ENCODE measurements around the gene JAG1.
A peak's percentile ranks its signal among the peaks of the same experiment; 100 is the strongest.
"Not testable (repeated sequence)": the region's sequence is repeated elsewhere in the genome, so short reads cannot be mapped to it uniquely, and the experiment has no call there.

The JAG1 gene

DNA sequence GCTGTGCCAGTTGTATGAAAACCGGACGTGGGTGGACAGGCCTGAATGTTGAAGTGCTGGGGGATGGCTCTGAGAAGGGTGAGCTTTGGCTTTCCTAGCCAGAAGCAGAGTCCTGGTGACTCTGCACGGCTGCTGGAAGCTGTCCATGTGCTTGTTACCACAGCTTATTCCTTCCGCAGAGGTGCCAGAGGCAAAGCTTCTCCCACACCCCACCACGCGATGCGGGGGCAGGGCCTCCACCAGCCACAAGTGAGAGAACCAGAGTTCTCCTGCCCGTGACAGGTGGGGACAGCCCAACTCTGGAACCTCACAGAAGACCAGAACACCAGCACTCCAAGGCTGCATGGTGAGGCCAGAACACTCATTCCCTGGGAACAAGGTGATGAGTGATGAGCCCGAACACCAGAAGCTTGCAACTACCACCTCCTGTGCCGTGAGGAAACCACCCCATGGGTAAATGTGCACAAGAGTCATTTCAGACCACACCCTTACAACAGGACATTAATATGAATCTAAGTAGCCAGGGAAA lies 36.7 kb downstream of the JAG1 start:
- no peak for DNase-seq (ENCODE audit: low read depth)

DNA sequence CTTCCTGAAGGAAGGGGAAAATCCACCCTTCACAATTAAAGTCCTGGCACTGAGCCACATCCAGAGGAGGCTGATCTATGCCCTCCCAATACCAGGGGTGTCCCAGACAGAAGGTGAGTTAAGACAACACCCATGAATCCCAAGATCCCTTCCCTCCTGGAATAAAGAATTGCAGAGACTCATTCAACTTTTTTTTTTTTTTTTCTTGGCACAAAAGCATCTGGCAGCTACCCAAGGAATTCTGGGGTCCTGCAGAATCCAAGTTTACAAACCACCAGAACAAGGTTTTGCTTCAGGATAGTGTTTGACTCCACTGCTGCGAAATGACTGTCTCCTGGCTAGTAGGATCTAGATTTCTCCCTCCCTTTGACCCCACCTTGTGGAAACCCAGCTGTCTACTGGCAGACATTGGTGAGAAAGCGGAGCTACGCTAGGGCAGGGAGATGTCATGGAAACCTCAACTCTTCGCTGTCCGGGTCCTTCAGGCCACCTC lies 37.4 kb downstream of the JAG1 start:
- no peak for DNase-seq (ENCODE audit: low read depth)

DNA sequence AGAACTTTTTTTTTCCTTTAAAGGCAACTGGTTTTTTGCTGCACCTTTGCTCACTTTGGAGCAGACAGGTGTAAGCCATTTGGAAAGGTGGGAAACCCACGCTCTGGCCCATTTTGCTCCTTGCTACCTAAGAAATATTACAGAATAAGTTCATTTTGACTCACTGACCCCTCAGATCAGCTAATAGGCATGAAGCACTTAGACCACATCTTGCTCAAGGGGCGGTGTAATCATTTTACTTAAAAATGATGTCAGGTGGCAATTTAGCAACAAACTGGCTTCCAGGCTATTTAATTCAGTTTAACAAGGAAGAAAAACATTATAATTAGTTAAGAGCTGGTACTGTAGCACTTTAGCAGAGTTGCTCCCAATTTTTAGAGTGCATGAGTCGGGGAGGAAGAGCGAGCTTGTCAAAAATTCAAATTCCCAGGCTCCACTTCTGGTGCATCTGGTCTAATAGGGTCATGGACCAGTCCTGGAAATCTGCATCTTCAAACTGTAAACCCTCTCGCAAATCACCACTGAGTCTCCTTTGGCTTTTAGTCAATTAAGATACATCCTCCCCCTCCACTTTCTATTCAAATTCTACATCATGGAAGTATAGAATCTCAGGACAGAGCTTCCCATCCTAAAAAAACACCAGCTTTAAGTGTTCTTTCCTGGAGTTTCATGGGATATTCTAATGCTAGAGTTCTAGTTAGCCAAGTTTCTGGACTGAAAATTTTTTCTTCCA lies 38.2 kb downstream of the JAG1 start:
- DNase-seq (ENCODE audit: low read depth) = no peak

DNA sequence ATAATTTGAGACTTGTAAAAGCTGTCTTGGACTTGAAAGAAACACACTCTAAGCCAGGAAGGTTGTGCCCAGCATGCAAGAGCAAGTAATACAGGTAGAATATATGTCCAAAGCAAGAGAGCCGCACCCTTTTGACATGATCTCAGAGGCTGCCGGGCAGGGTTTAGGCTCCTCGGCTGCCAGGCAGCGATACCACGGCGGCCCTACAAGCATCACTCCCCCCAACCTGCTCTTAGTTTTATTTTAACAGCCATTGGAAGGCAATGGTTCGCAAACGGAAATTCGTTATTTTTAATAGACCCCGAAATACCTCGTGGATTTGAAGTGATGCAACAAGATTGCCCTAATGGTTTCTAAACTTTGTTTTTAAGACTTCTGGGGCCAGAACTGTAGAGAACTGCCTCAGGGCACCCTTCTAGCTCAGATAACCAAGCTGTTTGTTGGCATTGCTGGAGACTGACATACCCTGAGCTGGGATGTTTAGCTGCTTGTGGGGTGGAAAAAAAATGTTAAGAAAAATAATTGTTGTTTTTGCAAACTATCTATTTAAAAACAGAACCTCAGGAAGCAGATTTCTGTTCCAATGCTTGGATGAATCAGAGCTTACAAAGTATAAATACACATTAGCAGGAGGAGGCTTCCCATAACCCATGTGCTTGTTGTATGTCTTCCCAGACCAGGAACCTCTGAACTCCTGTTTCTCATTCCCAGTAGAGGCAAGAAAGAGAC lies 39.0 kb downstream of the JAG1 start:
- no peak for DNase-seq (ENCODE audit: low read depth)

DNA sequence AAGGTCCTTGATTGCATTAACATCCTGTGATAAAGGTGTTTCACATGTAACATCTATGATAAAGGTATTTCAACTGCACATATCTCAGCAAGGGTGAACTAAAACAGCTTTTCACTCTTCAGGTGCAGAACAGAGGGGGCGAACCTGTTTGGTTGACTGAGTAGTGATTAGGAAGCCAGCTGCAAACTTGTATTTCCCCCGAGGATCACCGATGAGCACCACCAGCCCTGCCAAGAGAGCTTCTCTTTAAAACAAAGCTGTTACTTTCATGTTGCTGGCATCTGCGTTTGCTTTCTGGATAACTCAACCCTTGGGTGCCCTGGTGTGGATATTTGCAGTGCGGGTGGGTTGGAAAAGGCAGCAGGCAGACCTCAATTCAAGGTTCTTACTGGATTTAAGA lies 39.6 kb downstream of the JAG1 start:
- DNase-seq (ENCODE audit: low read depth) = no peak

DNA sequence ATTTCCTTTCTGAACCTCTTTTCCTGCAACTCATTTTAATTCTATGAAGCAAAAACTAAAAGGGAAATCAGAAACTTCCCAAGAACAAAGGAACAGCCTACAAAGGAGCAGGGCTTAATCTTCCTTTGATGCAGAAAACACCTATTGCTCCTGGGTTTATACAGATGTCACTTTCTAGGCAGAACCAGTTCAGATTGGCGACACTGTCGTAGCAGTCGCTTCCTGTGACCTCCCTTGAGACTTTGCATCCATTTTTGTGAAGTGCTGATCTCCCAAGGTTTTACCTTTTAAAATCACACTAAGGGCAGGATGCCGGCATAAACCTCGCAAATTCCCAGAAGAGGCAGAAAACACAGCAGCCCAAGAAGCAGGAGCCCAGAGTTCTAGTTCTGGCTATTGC lies 40.1 kb downstream of the JAG1 start:
- no peak for DNase-seq (ENCODE audit: low read depth)

DNA sequence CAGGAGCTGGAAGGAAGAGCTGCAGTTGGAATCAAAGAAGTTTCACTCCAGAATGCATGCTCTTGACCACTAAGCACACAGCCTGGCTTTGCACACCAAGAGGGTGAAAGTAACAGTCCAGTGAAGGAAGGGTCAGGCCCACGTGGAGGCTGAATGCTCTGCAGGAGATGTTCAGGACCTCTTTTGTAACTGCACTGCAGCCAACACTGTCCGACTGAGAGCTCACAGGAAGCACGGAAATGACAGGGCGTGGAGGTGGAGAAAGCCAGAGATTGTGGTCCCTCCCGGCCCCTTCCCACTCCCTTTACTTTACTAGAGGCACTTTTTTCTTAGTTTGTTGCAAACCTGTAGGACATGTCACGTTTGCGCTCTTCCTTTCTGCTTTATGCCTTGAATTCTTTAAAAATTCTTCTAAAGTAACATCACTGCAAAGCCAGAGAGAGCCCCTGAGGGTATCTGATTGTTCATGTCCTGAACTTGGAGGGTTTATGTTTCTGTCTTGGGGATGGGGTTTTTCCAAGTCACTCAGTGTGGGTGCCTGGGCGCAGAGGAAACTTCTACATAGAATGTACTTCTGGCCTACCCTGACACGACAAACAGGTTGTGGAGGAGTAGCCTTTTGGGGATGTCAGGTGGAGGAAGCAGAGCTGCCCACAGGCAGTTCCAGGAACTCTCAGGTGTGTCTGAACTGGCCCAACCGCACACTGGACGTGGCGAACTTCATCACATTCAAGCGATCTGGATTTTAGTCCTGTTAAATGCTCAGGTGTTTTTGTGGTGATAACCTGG lies 40.9 kb downstream of the JAG1 start:
- no peak for DNase-seq (ENCODE audit: low read depth)

DNA sequence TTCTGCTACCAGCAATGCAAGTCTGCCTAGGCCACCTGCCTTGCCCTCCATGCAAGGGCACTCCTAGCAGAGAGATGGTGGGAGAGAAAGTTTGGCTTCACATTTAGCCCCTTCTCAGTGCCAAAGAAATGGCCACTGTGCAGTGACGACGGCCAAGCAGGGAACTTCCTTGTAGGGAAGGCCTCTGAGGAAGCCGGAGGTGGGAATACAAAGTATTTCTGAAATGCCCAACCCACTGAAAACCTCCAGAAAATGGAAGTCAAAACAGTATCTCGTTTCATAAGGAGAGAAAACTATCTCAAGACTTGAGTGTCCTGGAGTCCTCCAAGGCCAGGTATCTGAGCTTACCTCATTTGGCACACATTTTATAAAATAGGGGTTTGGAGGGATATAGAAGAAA lies 42.7 kb downstream of the JAG1 start:
- no peak for DNase-seq (ENCODE audit: low read depth)

DNA sequence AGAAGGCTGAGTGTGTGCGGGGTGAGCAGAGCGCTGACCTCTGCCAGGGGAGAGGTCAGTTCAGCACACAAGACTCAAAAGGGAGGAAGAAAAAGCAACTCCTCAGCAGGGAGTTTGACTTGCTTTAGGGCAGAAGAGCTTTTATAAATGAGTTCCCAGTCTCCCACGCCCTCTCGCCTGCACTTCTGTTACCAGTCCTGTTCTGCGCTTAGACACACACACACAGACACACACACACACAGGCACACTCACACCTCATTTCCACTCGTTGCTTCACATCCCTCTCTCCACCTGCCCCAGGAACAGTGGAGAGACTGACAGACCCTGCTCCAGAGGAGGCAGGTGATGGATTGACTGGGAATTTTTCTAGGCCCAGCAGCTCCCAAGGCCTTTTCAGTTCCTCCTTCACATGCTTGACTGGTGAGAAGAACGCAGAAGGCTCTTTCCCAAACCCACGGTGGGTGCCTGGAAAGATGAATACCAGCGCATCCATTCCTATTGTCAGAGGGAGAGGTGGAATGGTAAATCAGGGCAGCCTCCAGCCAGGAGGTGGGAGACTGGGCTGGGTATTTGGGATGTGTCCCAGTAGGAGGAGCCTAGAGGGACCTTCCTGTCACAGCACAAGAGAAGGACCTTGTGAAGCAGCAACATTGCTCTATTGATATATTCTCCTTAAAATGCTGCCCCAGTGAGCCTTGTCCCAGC lies 43.7 kb downstream of the JAG1 start:
- DNase-seq (ENCODE audit: low read depth) = no peak

DNA sequence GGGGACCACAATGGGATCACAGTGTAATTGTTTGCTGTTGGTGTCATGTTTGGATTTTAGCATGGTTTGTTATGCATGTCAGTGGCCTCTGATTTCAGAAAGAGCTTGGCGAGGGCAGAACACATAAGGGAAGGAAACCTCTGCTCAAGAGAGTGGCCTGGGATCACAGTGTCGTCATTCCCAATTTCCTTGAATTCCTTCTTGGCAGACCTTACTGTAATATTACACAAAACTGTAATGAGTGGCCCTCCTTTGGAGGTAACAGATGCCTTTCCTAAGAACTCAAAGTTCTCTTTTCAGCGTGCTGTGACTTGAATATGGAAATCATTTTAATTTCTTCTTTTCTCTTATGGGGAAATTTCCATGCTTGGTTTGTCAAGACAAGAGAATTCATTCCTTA lies 46.9 kb downstream of the JAG1 start:
- no peak for DNase-seq (ENCODE audit: low read depth)

DNA sequence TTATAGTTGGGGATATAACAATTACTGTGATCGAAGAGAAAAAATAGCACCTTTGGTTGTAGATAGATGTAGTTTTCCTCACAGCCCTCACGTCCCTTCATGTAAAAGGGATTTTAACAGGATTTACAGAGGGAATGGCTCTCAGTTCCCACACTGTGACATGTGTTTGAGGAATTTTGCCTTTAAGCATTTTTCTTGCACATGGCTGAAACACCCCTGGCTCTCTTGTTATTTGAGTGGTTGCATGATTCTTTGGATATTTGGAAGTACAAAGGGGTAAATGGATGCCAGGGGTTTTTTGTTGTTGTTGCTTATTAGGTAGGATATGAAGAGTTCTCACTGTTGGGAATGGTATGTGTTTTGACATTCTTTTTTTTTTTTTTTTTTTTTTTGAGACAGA lies 48.2 kb downstream of the JAG1 start:
- DNase-seq (ENCODE audit: low read depth) = no peak

DNA sequence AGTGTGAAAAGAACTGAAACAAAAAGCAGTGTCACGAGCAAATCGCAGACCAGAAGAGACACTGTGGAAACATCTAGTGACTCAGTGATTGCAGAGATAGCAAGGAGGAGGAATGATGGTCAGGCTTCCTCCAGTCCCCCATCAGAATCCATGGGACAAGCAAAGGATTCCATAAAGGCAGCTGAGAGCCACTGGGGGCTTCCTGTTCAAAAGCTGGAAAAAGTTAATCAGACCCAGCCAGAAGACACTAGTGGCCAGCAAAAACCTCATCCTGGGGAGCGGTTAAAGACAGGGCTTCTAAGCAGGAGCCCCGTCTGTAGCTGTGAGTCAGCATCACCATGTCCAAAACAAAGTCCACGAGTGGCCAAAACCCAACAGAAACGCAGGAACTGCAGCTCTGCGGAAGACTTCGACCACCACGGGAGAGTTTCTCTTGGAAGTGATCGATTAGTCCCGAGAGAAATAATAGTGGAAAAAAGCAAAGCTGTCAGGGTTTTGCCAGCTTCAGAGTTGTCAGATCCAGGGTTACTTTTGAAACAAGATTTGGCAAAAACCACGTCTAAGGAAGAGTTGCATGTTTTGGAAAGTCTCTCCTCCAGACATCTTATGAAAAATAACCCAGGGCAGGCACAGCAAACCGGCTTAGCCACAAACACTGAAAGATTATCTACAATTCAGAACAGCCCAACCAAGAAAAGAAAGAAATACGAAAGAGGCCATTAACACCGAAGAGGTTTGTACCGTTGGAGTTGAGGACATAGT lies 51.0 kb downstream of the JAG1 start:
- DNase-seq (ENCODE audit: low read depth) = peak; percentile 50

DNA sequence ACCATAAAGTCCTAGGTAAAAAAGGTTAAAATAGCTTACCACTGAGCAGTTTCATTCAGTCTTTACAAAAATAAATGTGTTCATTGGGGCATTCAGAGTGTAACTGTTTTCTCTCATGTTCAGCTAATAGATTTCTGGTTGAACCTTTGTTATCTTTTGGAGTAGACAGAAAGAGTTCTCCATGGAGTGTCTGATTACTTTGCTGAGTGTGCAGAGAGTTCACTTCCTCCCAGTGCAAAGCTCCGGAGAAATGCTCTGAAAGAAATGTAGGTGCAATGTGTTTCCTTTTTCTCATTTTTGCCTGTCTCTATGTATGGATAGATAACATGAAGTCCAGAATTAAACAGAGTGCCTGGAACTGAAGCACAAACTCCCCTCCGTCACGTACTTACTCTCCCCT lies 52.6 kb downstream of the JAG1 start:
- no peak for DNase-seq (ENCODE audit: low read depth)

DNA sequence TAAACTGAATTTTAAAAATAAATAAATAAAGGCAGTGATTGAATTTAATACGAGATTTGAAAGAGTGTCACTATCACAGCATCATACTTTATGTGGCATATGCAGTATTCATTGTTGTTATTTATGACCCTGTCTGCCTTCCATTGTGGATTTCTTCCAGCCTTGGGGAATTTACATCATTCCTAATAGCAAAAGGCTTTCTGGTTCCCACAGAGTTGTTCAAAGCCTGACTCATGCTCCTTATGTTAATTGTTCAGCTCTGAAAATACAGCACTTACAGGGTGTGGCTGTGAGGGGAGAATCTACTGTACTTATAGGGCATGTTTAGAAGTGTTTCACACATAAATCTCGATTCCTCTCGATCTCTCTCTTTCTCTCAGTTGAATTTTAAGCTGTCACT lies 54.4 kb downstream of the JAG1 start:
- DNase-seq (ENCODE audit: low read depth) = peak; percentile 94

DNA sequence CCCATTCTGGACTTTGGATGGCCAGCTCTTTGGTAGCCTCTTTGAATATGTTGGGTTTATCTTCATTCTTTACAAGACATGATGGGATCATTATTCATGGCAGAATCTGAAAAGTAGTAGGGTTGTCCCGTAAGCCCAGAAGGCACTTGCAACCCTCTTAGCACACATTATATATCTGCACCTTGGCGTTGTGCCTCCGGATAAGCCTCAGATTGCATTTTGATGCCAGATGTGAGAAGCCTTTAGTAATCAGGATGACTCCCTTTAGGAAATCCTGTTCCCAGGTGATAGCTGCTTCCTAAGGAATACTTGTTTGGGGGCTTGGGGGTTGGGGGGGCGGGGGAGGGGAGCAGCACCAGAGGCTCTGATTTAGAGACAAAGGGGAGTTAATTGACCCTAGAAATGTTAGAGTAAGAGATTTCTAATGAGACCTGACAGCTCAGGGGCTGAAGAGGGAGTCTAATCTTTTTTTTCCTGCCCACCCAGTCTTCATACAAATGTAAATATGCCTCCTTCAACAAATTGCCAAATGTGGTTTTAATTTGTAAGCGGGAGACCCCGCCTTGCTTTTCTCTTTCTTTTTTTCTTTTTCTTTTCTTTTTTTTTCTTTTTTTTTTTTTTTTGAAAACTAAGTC lies 55.1 kb downstream of the JAG1 start:
- DNase-seq (ENCODE audit: low read depth) = no peak

DNA sequence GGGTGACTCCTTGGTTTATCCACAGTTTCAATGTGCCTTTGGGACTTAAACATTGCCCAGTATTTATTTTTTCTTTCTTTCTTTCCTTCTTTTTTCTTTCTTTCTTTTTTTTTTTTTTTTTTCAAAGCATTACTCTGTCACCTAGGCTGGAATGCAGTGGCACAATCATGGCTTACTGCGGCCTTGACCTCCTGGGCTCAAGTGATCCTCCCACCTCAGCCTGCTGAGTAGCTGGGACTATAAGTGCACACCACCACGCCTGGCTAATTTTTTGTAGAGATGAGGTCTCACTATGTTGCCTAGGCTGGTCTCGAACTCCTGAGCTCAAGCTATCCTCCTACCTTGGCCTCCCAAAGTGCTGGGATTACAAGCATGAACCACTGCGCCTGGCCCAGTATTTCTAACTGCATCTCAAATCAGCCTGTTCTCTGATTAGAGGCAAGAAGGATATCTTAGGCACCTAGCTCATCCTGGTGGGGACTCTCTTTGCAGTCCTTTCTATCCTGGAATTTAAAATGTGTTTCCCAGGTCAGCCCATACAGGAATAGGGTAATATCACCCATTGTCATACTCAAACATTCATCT lies 56.2 kb downstream of the JAG1 start:
- not testable (repeated sequence) for DNase-seq (ENCODE audit: low read depth)

DNA sequence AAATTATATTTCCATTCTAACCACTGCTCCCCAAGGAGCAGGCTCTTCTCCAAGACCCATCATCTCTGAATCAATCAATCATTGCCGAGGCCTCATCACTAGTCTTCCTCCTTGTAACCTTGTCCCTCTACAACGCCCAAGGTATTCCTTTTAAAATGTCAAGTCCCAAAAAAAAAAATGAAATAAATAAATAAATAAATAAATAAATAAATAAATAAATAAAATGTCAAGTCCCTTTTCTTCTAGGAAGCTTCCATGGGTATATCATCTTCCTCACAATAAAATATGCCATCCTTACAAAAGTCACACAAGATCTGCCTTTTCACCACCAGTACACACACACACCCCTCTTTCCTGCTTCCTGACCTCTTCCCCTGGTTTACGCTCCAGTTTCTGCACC lies 57.6 kb downstream of the JAG1 start:
- no peak for DNase-seq (ENCODE audit: low read depth)

DNA sequence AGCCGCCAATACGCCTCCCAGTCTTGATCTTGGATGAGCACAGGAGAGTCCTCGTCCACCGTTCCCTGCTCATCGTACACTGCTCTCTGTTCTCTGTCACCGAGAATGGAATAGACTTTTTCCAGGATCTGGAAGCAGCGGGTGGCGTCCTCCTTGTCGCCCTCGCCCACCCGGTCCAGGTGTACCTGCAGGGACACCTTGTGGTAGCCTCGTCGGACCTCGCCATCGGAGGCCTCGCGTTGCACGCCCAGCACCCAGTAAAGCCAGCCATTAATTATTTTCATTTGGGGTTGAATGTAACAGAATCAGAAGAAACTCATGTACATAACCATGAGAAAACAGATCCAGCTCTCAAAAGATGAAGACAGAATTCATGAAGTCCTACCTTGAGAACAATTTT lies 59.9 kb downstream of the JAG1 start:
- DNase-seq (ENCODE audit: low read depth) = no peak

DNA sequence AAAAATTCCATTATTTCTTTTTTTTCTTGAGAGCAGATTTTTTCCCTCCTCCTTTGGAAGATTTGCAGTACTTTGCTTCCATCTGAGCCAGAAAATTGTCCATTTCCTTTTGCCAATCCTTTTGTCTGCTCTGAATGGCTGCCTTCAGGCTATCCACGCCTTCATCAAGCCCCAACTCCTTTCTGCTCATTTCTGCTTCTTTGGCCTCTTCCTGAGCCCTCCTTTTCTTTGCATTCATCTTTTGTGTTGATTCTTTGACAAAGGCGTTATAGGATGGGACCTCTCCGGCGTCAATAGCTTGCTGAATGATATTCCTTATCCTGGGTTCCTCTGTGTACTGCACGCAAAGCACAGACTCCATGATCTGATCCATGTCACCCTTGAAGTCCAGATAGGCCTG lies 60.4 kb downstream of the JAG1 start:
- DNase-seq (ENCODE audit: low read depth) = not testable (repeated sequence)

DNA sequence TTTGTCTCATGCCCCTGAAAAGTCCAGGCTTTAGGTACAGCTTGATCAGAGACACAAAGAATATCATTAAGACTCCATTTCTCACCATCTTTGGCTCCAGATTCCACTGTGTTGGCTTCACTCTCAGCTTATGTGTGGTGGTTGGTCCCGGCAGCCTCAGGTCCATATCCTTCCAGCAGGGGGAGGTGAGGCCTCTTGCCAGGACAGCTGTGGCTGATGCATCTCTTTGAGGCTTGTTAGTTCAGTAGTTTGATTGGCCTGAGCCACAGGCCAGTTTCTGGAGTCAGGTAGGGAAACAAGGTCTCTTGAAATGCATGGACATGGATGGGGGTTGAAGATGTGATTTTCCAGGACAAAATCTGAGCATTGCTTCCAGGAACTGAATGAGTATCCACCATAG lies 62.4 kb downstream of the JAG1 start:
- no peak for DNase-seq (ENCODE audit: low read depth)
